ENCODE results near the gene ADGRF5.

ADGRF5 gene

GRCh38 chr6:46828939-46829338, 92.8 kb downstream of the ADGRF5 start:
- no peak for DNase-seq (ENCODE audit: low read depth, low spot score)

GRCh38 chr6:46821458-46821881, 100.3 kb downstream of the ADGRF5 start:
- no peak for DNase-seq (ENCODE audit: low read depth, low spot score)

GRCh38 chr6:46819561-46819960, 102.2 kb downstream of the ADGRF5 start:
- DNase-seq (ENCODE audit: low read depth, low spot score): no peak

GRCh38 chr6:46816626-46817025, 105.1 kb downstream of the ADGRF5 start:
- DNase-seq (ENCODE audit: low read depth, low spot score): no peak

- no peak for DNase-seq (ENCODE audit: low read depth, low spot score)
These were observed 106.6 kb downstream of the ADGRF5 start for GRCh38 chr6:46815130-46815529.

GRCh38 chr6:46808806-46809205, 112.9 kb downstream of the ADGRF5 start:
- DNase-seq (ENCODE audit: low read depth, low spot score): no peak
